Amniotic epithelial cell (primary cell): Measurements from ENCODE around the gene SRRM4.

Experiments
- DNase-seq: peaks from one replicate; pipeline ENCODE4 v3.0.0-alpha.2; 2010; ENCODE audit warnings: low read depth

SRRM4 gene

DNA sequence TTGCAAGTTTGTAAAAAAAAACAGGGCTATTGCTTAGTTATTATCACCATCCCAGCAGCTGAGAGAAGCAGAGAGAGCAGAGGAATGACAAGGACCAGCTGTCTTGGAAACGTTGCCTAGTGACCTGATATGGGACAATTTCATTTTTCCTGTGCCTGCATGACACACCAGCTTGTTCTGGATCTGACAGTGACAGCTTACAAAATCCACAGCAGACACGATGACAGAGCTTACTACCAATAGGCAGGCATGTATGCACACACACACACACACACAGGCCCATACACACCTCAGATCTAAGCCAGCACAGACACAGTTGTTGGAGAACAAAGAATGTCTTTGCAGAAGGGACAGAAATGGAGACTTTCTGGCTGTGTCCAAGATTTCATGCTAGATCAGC is 222.8 kb downstream of the SRRM4 start:
- no peak for DNase-seq

DNA sequence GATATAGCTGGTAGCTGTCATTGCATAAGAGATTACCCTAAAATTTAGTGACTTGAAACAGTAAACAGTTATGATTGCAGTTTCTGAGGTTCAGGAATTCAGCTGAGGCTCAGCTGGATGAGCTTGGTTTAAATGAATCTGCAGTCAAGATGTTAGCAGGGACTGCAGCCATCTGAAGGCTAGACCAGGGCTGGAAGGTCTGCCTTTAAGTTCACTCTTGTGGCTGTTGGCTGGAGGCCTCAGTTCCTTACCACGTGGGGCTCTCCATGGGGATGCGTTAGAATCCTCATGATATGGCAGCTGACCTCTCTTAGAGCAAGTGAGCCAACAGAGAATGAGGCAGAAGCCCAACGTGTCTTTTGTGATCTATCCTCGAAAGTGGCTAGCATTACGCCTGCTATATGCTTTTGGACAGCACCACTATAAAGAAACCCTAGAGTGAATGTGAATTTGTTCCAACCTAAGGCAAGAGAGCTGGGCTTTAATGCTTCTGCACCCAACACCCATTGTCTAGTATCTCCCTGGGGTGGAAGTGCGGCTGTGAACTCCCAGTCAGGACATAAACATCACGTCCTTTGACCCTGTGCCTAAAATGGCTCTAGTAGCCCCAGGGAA is 223.4 kb downstream of the SRRM4 start:
- DNase-seq, result no peak

DNA sequence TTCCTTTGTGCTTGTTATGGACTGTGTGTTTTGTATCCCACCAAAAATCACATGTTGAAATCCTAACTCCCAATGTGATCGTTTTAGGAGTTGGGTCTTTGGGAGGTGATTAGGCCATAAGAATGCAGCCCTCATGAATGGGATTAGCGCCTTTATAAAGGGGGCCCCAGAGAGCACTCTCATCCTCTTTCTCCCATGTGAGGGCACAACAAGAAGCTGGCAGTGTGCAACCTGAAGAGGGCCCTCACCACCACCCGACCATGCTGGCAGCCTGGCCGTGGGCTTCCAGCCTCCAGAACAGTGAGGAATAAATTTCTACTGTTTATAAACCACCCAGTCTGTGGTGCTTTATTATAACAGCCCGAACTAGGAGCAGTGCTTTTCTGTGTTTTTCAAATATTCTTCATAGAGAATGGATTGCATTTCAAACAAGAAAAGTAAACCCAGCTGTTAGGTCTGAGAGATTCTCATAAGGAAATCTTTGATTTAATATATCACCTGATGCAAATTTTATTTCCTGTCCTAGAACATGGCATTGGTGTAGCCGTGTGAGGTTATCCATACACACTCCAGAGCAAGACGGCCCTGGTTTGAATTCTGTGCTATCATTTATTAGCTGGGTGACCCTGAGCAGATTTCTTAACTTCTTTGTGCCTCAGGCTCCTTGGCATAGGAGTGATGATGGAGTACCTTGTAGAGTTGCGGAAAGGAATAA is 225.2 kb downstream of the SRRM4 start:
- DNase-seq, result no peak

DNA sequence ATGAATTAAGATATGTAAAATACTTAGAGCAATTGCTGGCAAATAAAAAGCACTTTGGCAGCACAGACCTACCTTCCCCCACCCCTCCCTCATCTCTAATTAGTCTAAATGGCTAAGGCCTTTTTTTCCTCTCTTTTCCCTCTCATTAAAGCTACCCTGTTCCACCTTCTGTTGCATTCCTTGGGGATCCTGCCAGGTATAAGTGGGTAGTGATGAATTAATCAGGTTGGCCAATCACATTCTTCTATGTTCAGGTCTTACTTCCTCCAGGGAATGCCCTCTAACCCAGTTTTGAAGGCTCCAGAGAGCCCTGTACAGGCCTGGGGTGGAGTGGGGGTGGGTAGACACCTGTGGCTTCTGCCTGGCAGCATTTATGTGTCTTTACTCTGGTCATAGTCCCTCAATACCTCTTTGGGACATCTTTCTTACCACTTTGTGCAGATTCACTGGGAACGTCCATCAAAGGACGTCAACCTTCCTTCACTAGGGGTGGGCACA is 225.8 kb downstream of the SRRM4 start:
- no peak for DNase-seq

DNA sequence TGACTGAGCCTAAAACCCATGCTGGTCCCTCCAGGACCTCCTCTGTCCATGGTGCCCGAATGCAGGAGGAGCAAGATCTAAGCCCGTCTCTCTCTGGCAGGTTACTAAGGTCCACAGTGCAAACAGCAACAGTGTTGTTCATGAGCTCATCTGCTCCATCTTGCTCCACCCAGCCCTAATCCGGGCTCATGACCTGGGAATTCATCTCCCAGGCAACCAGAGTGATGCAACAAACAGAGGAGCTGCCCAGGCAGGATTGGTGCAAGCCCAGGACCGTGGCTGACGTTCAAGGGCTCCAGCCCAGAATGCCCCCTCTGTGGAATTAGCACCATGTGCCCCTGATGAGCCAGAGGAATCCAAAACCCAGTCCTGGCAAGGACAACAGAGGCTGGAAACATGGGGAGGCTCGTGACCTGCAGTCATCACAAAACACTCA is 227.3 kb downstream of the SRRM4 start:
- DNase-seq, result peak; percentile 75

DNA sequence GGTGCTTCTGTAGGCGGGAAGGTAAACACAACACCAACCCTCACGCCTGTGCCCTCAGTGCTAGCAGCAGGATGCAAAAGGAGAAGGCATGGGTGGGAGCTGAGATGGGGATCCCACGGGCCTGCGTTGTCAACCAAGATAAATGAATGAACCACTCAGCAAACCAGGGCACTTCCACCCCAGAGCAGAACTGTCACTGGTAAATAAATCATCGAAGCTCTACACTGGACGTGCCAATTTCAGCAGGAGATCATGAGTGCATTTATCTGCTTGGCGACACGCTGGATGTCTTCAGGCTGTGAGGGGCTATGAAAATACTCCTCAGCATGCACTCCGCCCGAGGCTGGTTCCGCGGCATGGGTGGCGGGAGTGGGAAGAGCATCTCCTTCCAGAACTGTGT is 230.5 kb downstream of the SRRM4 start:
- no peak for DNase-seq
